NT2/D1 (cell line): ENCODE data around the gene CSNK1D.

Experiments used
- YY1 ChIP-seq: IDR thresholded peaks from 2 replicates; pipeline ENCODE4 v1.6.1; 2011; ENCODE audit not compliant: insufficient read length, insufficient read depth
- ZNF274 ChIP-seq: IDR thresholded peaks from 2 replicates; pipeline ENCODE4 v1.6.1; 2011; ENCODE audit warnings: mild to moderate bottlenecking, low read depth, low read length

- TF ChIP-seq ZNF274: no peak
- no peak for TF ChIP-seq YY1
These were observed 42.3 kb downstream of the CSNK1D start for GRCh38 chr17:82231312-82231561.
